HepG2 (cell line): ENCODE measurements around the gene NUFIP2. TPM values are rescaled to one million over a fixed set of nuclear protein-coding genes. Genes with fewer than 3 reads are reported as not detected.

ENCODE experiments used
- ATAC-seq: fragments of 200-7000 bp; cut with Tn5 transposase; 3 replicates; pipeline ENCODE4 v1.9.1; 2020; ENCODE audit warnings: mild to moderate bottlenecking, moderate library complexity
- BruUV-seq: library from RNA; stranded (reverse); fragments of 400-500 nt; replicated peaks from 2 replicates; lab custom pipeline; 2021; lab: Mats Ljungman, UMichigan
- CTCF ChIA-PET: fragments of 300-600 bp; formaldehyde crosslinking; extraction: SDS; loops from one replicate; lab custom pipeline; 2021; ENCODE audit warnings: low total read pairs, inconsistent platforms, low intra/inter-chr PET ratio; lab: Yijun Ruan, JAX
- POLR2A ChIA-PET: fragments of 350-600 bp; sonication (Branson Sonifier 250); formaldehyde crosslinking; loops from one replicate; lab custom pipeline; 2020; ENCODE audit warnings: antibody characterized with exemption, inconsistent platforms; lab: Yijun Ruan, JAX
- DNase-seq: peaks from one replicate; pipeline ENCODE4 v3.0.0-alpha.2; 2015; ENCODE audit warnings: low spot score
- FAIRE-seq: peaks from 3 replicates; lab custom pipeline; 2011; peaks lifted over from hg19 to GRCh38; lab: Jason Lieb, UNC
- H2AFZ ChIP-seq: one replicate; pipeline ENCODE4 v1.6.1; 2011; ENCODE audit warnings: low read length, inconsistent platforms
- H3K27ac ChIP-seq: fragments of 300-600 bp; 3 replicates; pipeline ENCODE4 v1.8.0; 2011; ENCODE audit warnings: mixed run types, mild to moderate bottlenecking, mixed read lengths, low read length, inconsistent platforms; ENCODE audit not compliant: insufficient read depth; ENCODE audit errors: extremely low read length
- H3K27me3 ChIP-seq, 2 experiments: fragments of 200-600 bp in 1 of 2; 2 replicates in 1 of 2; 3 replicates in 1 of 2; pipeline versions ENCODE4 v1.6.0 to v1.8.0; 2011; ENCODE audit warnings: low read length in 2 of 2, mild to moderate bottlenecking in 2 of 2, moderate library complexity in 2 of 2, inconsistent platforms in 1 of 2; ENCODE audit not compliant: insufficient read depth in 2 of 2, control insufficient read depth in 1 of 2
- H3K36me3 ChIP-seq, 2 experiments: fragments of 200-600 bp in 1 of 2; replicated peaks in 1 of 2; 2 replicates in 1 of 2; 3 replicates in 1 of 2; pipeline versions ENCODE4 v1.5.1 to v1.8.0; 2011; ENCODE audit warnings: low read length in 2 of 2, inconsistent platforms in 1 of 2; ENCODE audit not compliant: insufficient read depth in 2 of 2, control insufficient read depth in 1 of 2
- H3K4me1 ChIP-seq: 2 replicates; pipeline ENCODE4 v1.5.1; 2012; ENCODE audit warnings: low read length, inconsistent platforms; ENCODE audit not compliant: insufficient read depth
- H3K4me2 ChIP-seq: 2 replicates; pipeline ENCODE4 v1.6.0; 2011; ENCODE audit warnings: low read depth, low read length, inconsistent platforms
- H3K4me3 ChIP-seq, 3 experiments: fragments of 200-600 bp in 1 of 3; sonication (generic), shearing (Covaris generic) in 1 of 3; replicated peaks in 1 of 3; 2 replicates each; pipeline ENCODE4 v1.5.1; 2011 to 2016; ENCODE audit warnings: low read length in 3 of 3, inconsistent platforms in 2 of 3, low read depth in 2 of 3, mild to moderate bottlenecking in 2 of 3, control low read depth in 1 of 3, mixed read lengths in 1 of 3; ENCODE audit not compliant: insufficient read depth in 1 of 3
- H3K79me2 ChIP-seq: one replicate; pipeline ENCODE4 v1.6.1; 2011; ENCODE audit warnings: low read length, inconsistent platforms; ENCODE audit not compliant: insufficient read depth
- H3K9ac ChIP-seq: 2 replicates; pipeline ENCODE4 v1.6.0; 2011; ENCODE audit warnings: mild to moderate bottlenecking, low read depth, low read length, inconsistent platforms; ENCODE audit not compliant: insufficient read depth
- H3K9me3 ChIP-seq: 2 replicates; pipeline ENCODE4 v1.5.1; 2012; ENCODE audit warnings: mild to moderate bottlenecking, low read length
- H4K20me1 ChIP-seq: 2 replicates; pipeline ENCODE4 v1.6.0; 2011; ENCODE audit warnings: inconsistent platforms, mild to moderate bottlenecking, low read length, moderate library complexity; ENCODE audit not compliant: insufficient read depth
- DMTF1 ChIP-seq: sonication (generic); formaldehyde crosslinking; IDR thresholded peaks from 2 replicates; pipeline ENCODE4 v1.4.0; 2020; ENCODE audit warnings: mild to moderate bottlenecking, missing genetic modification reagents
- GFI1 ChIP-seq: sonication (generic); formaldehyde crosslinking; IDR thresholded peaks from 2 replicates; pipeline ENCODE4 v1.5.0; 2020; ENCODE audit warnings: missing genetic modification reagents, mild to moderate bottlenecking, borderline replicate concordance
- ZNF572 ChIP-seq: sonication (generic); formaldehyde crosslinking; IDR thresholded peaks from 2 replicates; pipeline ENCODE4 v1.5.1; 2020; ENCODE audit warnings: mild to moderate bottlenecking, missing genetic modification reagents
- ZNF768 ChIP-seq: sonication (generic); formaldehyde crosslinking; IDR thresholded peaks from 2 replicates; pipeline ENCODE4 v1.4.0; 2020; ENCODE audit warnings: missing genetic modification reagents
- WGBS: methylation state at CpG from one replicate; pipeline ENCODE4 v1.1.6; 2017; ENCODE audit warnings: low lambda C conversion rate; 5-methylcytosine and 5-hydroxymethylcytosine counted together
- in situ Hi-C: cut with HindIII; loops from 2 replicates; pipeline ENCODE4 v1.10.0; 2017; ENCODE audit warnings: low pct_unique_long_range_greater_than_20kb; ENCODE audit not compliant: extremely low pct_ligation_motif_present
- intact Hi-C: fragments of 100-400 bp; cut with micrococcal nuclease; formaldehyde crosslinking; loops from one replicate; pipeline ENCODE4 v1.10.0; 2022; ENCODE audit not compliant: unreplicated experiment
- polyA plus RNA-seq, 8 experiments: library from polyadenylated mRNA; depleted of rRNA in 3 of 8; stranded (reverse) in 7 of 8; unstranded in 1 of 8; fragments of >200 nt; fragmentation: Illumina TruSeq in 4 of 8; extraction: Trizol in 4 of 8; gene quantifications; 2 replicates each; pipeline versions ENCODE4 v1.2.1 to v1.2.3, GENCODE V29; 2011 to 2016; ENCODE audit warnings: low read depth in 4 of 8, missing spikeins in 1 of 8, mixed read lengths in 1 of 8; ENCODE audit not compliant: insufficient read depth in 1 of 8
- total RNA-seq, 5 experiments: library from RNA; depleted of rRNA; stranded (reverse); fragments of >200 nt; fragmentation: Illumina TruSeq; extraction: Trizol; gene quantifications; 2 replicates each; pipeline ENCODE4 v1.2.3, GENCODE V29; 2016; ENCODE audit warnings: low read depth in 1 of 5

Gene NUFIP2
- total and polyA plus RNA-seq, 2 of the 13 experiments (the other 11 are each of a cell fraction or from before 2014, with no cell fraction given): 10.3 to 30.8 TPM

- in situ Hi-C loops (loop anchor here (5.0 kb wide), 1 partner anchor 67 kb away; no protein-coding TSS in a partner anchor), intact Hi-C loops (no loop called here)
- Histone ChIP-seq H3K4me2 (no peak overlapping the region), H3K27me3 (peaks cover 1 to 8% of the 10 kb centered on the region in 2 experiments; a peak in 3 of 5 replicates), H3K4me1 (peaks cover 16% of the 10 kb centered on the region), H3K4me3 (no peak overlapping the region), H2AFZ (no peak overlapping the region), H3K36me3 (no peaks in the 10 kb centered on the region), H3K27ac (no peak overlapping the region), H3K9me3 (no peaks in the 10 kb centered on the region), H3K79me2 (no peaks in the 10 kb centered on the region), H3K9ac (no peak overlapping the region), H4K20me1 (no peaks in the 10 kb centered on the region)
- FAIRE-seq (no peak), ATAC-seq (no peak), DNase-seq (no peak)
- CTCF ChIA-PET: no interaction called here
- 29% methylated on average over 4 of the region's 8 CpGs for WGBS
- no TSS peak for BruUV-seq
- POLR2A ChIA-PET: no interaction called here
- TF ChIP-seq ZNF768 (CRISPR knock-in tag) (peak; percentile 48), ZNF572 (CRISPR knock-in tag) (no peak)
These were observed 79.5 kb downstream of the NUFIP2 start for GRCh38 chr17:29214215-29215146.

- H3K9ac ChIP-seq: no peak overlapping the region
- no peaks in the 10 kb centered on the region for H3K36me3 ChIP-seq
- peaks cover 11% of the 10 kb centered on the region for H3K4me1 ChIP-seq
- 19% methylated on average over 5 of the region's 5 CpGs for WGBS
- no peak overlapping the region; the same call in 1 of the 2 replicates for H3K4me2 ChIP-seq
- no peak overlapping the region for H3K4me3 ChIP-seq
- in situ Hi-C loops (no loop called here), intact Hi-C loops (no loop called here)
- H2AFZ ChIP-seq: no peak overlapping the region
- H3K27me3 ChIP-seq: peaks cover 1 to 8% of the 10 kb centered on the region in 2 experiments; a peak in 3 of 5 replicates
- peak; percentile 20 for DNase-seq
- CTCF ChIA-PET: no interaction called here
- no peak for TF ChIP-seq DMTF1 (CRISPR knock-in tag)
- TF ChIP-seq GFI1 (CRISPR knock-in tag): peak; percentile 40; the same call in 1 of the 2 replicates
- no peaks in the 10 kb centered on the region for H4K20me1 ChIP-seq
- no peak overlapping the region for H3K27ac ChIP-seq
- H3K9me3 ChIP-seq: no peaks in the 10 kb centered on the region
- POLR2A ChIA-PET: interaction anchor here (0.5 to 0.9 kb wide), 2 partner anchors 23 to 32 kb away, joined by 3 to 4 read pairs; partner anchors contain the start of gene MYO18A
- ATAC-seq: no peak; the same call in 2 of the 3 replicates
- no peaks in the 10 kb centered on the region for H3K79me2 ChIP-seq
- BruUV-seq: no TSS peak
- FAIRE-seq: no peak
These were observed 81.2 kb downstream of the NUFIP2 start for GRCh38 chr17:29212681-29213121.
